Measurements from ENCODE around the gene AHI1. TPM values are rescaled to one million over a fixed set of nuclear protein-coding genes. Genes with fewer than 3 reads are reported as not detected.

Gene AHI1
- total RNA-seq, 1 donor from 2014 or later = 5.4 TPM

GRCh38 chr6:135520781-135521180 is 23.2 kb upstream of the AHI1 start:
- TF ChIP-seq CTCF (IDR thresholded peaks at IDR 0.05) = no peak
- no peaks in the 10 kb centered on the region for H3K9me3 ChIP-seq
- H3K36me3 ChIP-seq = no peaks in the 10 kb centered on the region
- no peaks in the 10 kb centered on the region for H3K4me1 ChIP-seq
- H3K4me3 ChIP-seq = no peak overlapping the region
- DNase-seq (ENCODE audit: low spot score in 2 of 2) = no peak
- intact Hi-C loops (cut with DNase I) = no loop called here
- H3K27me3 ChIP-seq = no peaks in the 10 kb centered on the region
- no peak overlapping the region for H3K27ac ChIP-seq

- Histone ChIP-seq H3K27ac (no peak overlapping the region), H3K9me3 (no peaks in the 10 kb centered on the region), H3K27me3 (no peaks in the 10 kb centered on the region), H3K36me3 (no peaks in the 10 kb centered on the region), H3K4me1 (no peaks in the 10 kb centered on the region), H3K4me3 (no peak overlapping the region)
- intact Hi-C loops (cut with DNase I) = no loop called here
- no peak for TF ChIP-seq CTCF (IDR thresholded peaks at IDR 0.05)
- no peak for DNase-seq (ENCODE audit: low spot score in 2 of 2)
Observed at GRCh38 chr6:135519348-135519747, 21.8 kb upstream of the AHI1 start.

GRCh38 chr6:135517527-135517926 is 20.0 kb upstream of the AHI1 start:
- TF ChIP-seq CTCF (IDR thresholded peaks at IDR 0.05) = no peak
- Histone ChIP-seq H3K27ac (no peak overlapping the region), H3K27me3 (no peaks in the 10 kb centered on the region), H3K4me3 (no peak overlapping the region), H3K4me1 (no peaks in the 10 kb centered on the region), H3K9me3 (no peaks in the 10 kb centered on the region), H3K36me3 (no peaks in the 10 kb centered on the region)
- no peak for DNase-seq (ENCODE audit: low spot score in 2 of 2)
- intact Hi-C loops (cut with DNase I) = no loop called here

GRCh38 chr6:135514706-135515105 is 17.2 kb upstream of the AHI1 start:
- Histone ChIP-seq H3K36me3 (no peaks in the 10 kb centered on the region), H3K4me3 (no peak overlapping the region), H3K4me1 (no peaks in the 10 kb centered on the region), H3K27me3 (no peaks in the 10 kb centered on the region), H3K9me3 (no peaks in the 10 kb centered on the region), H3K27ac (no peak overlapping the region)
- no peak for TF ChIP-seq CTCF (IDR thresholded peaks at IDR 0.05)
- intact Hi-C loops (cut with DNase I) = no loop called here
- DNase-seq (ENCODE audit: low spot score in 2 of 2) = no peak

- DNase-seq (ENCODE audit: low spot score in 2 of 2) = no peak
- Histone ChIP-seq H3K27me3 (no peaks in the 10 kb centered on the region), H3K9me3 (no peaks in the 10 kb centered on the region), H3K27ac (no peak overlapping the region), H3K4me3 (no peak overlapping the region), H3K4me1 (no peaks in the 10 kb centered on the region), H3K36me3 (no peaks in the 10 kb centered on the region)
- peak; percentile 19 to 52 (median 43) for TF ChIP-seq CTCF (IDR thresholded peaks at IDR 0.05)
- intact Hi-C loops (cut with DNase I) = loop anchor here (2.0 kb wide), 1 partner anchor 720 kb away; no protein-coding TSS in a partner anchor
Observed at GRCh38 chr6:135506270-135506997, 8.9 kb upstream of the AHI1 start.

All from ascending aorta (tissue), 2 donors.